Caco-2 (cell line): Measurements from ENCODE around the gene RHEBL1. TPM values are rescaled to one million over a fixed set of nuclear protein-coding genes. Genes with fewer than 3 reads are reported as not detected.

ENCODE experiments used
- BruUV-seq: library from RNA; stranded (reverse); fragments of 400-500 nt; replicated peaks from 2 replicates; lab custom pipeline; 2021; lab: Mats Ljungman, UMichigan
- CTCF ChIA-PET: fragments of 300-600 bp; sonication (Branson Sonifier 250); formaldehyde crosslinking; loops from one replicate; lab custom pipeline; 2022; ENCODE audit warnings: antibody characterized with exemption; lab: Charles Lee
- POLR2A ChIA-PET: fragments of 300-600 bp; sonication (Branson Sonifier 250); formaldehyde crosslinking; loops from one replicate; lab custom pipeline; 2022; ENCODE audit warnings: antibody characterized with exemption; lab: Charles Lee
- DNase-seq, 2 experiments: peaks; one replicate each; pipeline versions ENCODE4 v3.0.0 to v3.0.0-alpha.2; 2020 to 2022
- H3K27me3 ChIP-seq: replicated peaks from 2 replicates; pipeline ENCODE4 v1.6.0; 2011; ENCODE audit warnings: low read length; ENCODE audit not compliant: control insufficient read depth, insufficient read depth
- H3K36me3 ChIP-seq: 2 replicates; pipeline ENCODE4 v1.5.1; 2011; ENCODE audit warnings: low read length; ENCODE audit not compliant: control insufficient read depth, insufficient read depth
- H3K4me1 ChIP-seq: fragments of 250-450 bp; sonication (Bioruptor Pico); 2 replicates; pipeline ENCODE4 v1.5.1; 2020; ENCODE audit warnings: mild to moderate bottlenecking
- H3K4me3 ChIP-seq: 2 replicates; pipeline ENCODE4 v1.5.1; 2011; ENCODE audit warnings: low read depth, mild to moderate bottlenecking, control low read depth, low read length
- H3K9me3 ChIP-seq: fragments of 250-450 bp; sonication (Bioruptor Pico); 2 replicates; pipeline ENCODE4 v1.5.1; 2020; ENCODE audit warnings: mild to moderate bottlenecking, moderate library complexity
- H3K27ac Mint-ChIP-seq: one replicate; pipeline ENCODE4 v1.8.0; 2022; ENCODE audit warnings: mixed read lengths; ENCODE audit not compliant: unreplicated experiment
- H3K27me3 Mint-ChIP-seq: one replicate; pipeline ENCODE4 v1.8.0; 2022; ENCODE audit warnings: mixed read lengths; ENCODE audit not compliant: insufficient read depth, unreplicated experiment
- H3K36me3 Mint-ChIP-seq: one replicate; pipeline ENCODE4 v1.8.0; 2022; ENCODE audit warnings: mild to moderate bottlenecking, mixed read lengths; ENCODE audit not compliant: insufficient read depth, unreplicated experiment
- H3K4me1 Mint-ChIP-seq: one replicate; pipeline ENCODE4 v1.8.0; 2022; ENCODE audit warnings: low read depth, mixed read lengths; ENCODE audit not compliant: unreplicated experiment
- H3K4me3 Mint-ChIP-seq: one replicate; pipeline ENCODE4 v1.8.0; 2022; ENCODE audit warnings: mild to moderate bottlenecking, moderate library complexity, mixed read lengths; ENCODE audit not compliant: unreplicated experiment
- H3K9me3 Mint-ChIP-seq: one replicate; pipeline ENCODE4 v1.8.0; 2022; ENCODE audit warnings: mixed read lengths; ENCODE audit not compliant: unreplicated experiment
- intact Hi-C: fragments of 100-400 bp; cut with micrococcal nuclease; formaldehyde crosslinking; loops from one replicate; pipeline ENCODE4 v1.10.0; 2022; ENCODE audit not compliant: unreplicated experiment
- total RNA-seq: library from RNA; stranded (reverse); gene quantifications from 2 replicates; pipeline ENCODE4 v1.2.3, GENCODE V29; 2022
- TF ChIP-seq, protein P1 (sequence below), 2 experiments: fragments of 200-600 bp in 1 of 2; IDR thresholded peaks; 1 replicate in 1 of 2; 2 replicates in 1 of 2; pipeline versions ENCODE4 v1.5.1 to v1.8.0; 2011 to 2022; ENCODE audit warnings: antibody characterized with exemption in 1 of 2, control low read depth in 1 of 2, inconsistent platforms in 1 of 2, low read depth in 1 of 2, low read length in 1 of 2, mild to moderate bottlenecking in 1 of 2, moderate library complexity in 1 of 2; ENCODE audit not compliant: insufficient read depth in 1 of 2, severe bottlenecking in 1 of 2, unreplicated experiment in 1 of 2

RHEBL1 gene
- total RNA-seq, 1 experiment from 2014 or later: 2.5 TPM

DNA sequence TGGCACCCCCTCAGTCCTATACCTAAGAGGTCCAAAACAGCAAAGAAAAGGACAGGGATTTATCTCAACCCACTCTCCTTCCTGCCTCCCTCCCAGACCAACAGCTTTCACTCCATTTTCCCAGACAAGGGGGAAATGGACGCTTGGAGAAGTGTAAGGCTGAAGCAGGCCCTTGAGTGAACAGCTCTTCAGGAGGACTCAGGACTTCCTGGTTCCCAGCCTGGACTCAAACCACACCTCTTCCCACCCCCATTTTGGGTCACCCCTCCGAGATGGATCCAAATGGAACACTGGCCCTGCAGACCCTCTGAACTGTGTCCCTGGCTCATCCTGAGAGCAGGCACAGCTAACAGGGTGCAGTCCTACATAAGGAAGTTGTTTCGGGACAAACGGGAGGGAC lies 11.9 kb downstream of the RHEBL1 start:
- BruUV-seq: no TSS peak
- H3K27me3 Mint-ChIP-seq: no peaks in the 10 kb centered on the region
- Histone ChIP-seq H3K27me3 (no peaks in the 10 kb centered on the region), H3K9me3 (no peaks in the 10 kb centered on the region), H3K36me3 (peaks cover 12% of the 10 kb centered on the region), H3K4me1 (peaks cover 17% of the 10 kb centered on the region), H3K4me3 (peak overlapping the region; percentile 91)
- H3K4me1 Mint-ChIP-seq: peaks cover 16% of the 10 kb centered on the region
- no peak for DNase-seq
- H3K4me3 Mint-ChIP-seq: peak overlapping the region; percentile 83
- H3K27ac Mint-ChIP-seq: peak overlapping the region; percentile 68
- peaks cover 42% of the 10 kb centered on the region for H3K36me3 Mint-ChIP-seq
- ChIA-PET CTCF (interaction anchor here (0.9 to 1.2 kb wide), 2 partner anchors 12 to 13 kb away, joined by 3 read pairs; partner anchors contain the start of gene RHEBL1), POLR2A (interaction anchor here (1.1 kb wide), 1 partner anchor 73 kb away, joined by 3 read pairs; the partner anchor contains the start of gene TUBA1B)
- no peaks in the 10 kb centered on the region for H3K9me3 Mint-ChIP-seq
- TF ChIP-seq, protein P1, sequence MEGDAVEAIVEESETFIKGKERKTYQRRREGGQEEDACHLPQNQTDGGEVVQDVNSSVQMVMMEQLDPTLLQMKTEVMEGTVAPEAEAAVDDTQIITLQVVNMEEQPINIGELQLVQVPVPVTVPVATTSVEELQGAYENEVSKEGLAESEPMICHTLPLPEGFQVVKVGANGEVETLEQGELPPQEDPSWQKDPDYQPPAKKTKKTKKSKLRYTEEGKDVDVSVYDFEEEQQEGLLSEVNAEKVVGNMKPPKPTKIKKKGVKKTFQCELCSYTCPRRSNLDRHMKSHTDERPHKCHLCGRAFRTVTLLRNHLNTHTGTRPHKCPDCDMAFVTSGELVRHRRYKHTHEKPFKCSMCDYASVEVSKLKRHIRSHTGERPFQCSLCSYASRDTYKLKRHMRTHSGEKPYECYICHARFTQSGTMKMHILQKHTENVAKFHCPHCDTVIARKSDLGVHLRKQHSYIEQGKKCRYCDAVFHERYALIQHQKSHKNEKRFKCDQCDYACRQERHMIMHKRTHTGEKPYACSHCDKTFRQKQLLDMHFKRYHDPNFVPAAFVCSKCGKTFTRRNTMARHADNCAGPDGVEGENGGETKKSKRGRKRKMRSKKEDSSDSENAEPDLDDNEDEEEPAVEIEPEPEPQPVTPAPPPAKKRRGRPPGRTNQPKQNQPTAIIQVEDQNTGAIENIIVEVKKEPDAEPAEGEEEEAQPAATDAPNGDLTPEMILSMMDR (IDR thresholded peaks at IDR 0.05; ENCODE audit: insufficient read depth in 1 of 2, low read depth in 1 of 2, low read length in 1 of 2, severe bottlenecking in 1 of 2, unreplicated experiment in 1 of 2): no peak
- intact Hi-C loops: no loop called here

DNA sequence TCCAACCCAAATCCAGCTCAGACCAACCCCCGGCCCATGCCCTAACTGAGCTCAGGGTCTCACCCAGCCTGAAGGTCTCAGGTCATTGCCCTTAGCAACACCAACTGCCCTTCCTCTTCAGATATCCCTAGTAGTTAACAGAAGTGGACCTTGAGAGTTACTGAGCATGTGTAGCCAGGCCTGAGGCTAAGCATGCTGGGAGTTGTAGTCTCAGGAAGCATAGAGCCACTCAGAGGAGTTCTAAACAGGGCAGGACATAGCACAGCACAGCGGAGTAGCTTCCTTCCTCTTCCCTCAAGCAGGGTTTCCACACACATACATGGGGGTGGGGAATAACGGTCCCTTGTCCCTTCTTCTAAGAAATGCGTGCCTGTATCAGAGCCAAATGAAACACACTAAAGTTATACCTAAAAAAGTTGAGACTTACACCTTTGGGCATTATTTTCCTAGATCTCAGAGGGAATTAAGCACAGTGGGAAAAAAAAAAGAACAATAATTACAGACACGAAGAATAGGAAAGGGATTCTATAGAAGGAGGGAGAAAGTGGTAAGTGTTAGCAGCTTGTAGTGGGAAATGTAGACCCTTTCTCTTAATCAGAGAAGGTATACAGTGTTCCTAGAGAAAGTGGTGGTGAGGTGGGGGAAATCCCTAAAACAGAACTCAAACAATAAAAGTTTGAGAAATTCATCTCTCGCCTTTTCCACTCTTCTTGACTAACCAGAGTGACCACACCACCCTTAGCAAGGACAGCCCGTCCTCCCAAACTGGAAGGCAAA lies 13.6 kb downstream of the RHEBL1 start:
- intact Hi-C loops: no loop called here
- Mint-ChIP-seq H3K4me3 (peak overlapping the region; percentile 26), H3K27me3 (no peaks in the 10 kb centered on the region), H3K9me3 (no peaks in the 10 kb centered on the region), H3K4me1 (peaks cover 16% of the 10 kb centered on the region), H3K27ac (peak overlapping the region; percentile 12), H3K36me3 (peaks cover 59% of the 10 kb centered on the region)
- TF ChIP-seq, protein P1 (IDR thresholded peaks at IDR 0.05; ENCODE audit: insufficient read depth in 1 of 2, low read depth in 1 of 2, low read length in 1 of 2, severe bottlenecking in 1 of 2, unreplicated experiment in 1 of 2): no peak
- H3K36me3 ChIP-seq: peaks cover 12% of the 10 kb centered on the region
- BruUV-seq: no TSS peak
- H3K27me3 ChIP-seq: no peaks in the 10 kb centered on the region
- DNase-seq: peak; percentile 35 to 45
- H3K4me3 ChIP-seq: no peak overlapping the region
- H3K9me3 ChIP-seq: no peaks in the 10 kb centered on the region
- peaks cover 17% of the 10 kb centered on the region for H3K4me1 ChIP-seq
- ChIA-PET POLR2A (no interaction called here), CTCF (no interaction called here)

DNA sequence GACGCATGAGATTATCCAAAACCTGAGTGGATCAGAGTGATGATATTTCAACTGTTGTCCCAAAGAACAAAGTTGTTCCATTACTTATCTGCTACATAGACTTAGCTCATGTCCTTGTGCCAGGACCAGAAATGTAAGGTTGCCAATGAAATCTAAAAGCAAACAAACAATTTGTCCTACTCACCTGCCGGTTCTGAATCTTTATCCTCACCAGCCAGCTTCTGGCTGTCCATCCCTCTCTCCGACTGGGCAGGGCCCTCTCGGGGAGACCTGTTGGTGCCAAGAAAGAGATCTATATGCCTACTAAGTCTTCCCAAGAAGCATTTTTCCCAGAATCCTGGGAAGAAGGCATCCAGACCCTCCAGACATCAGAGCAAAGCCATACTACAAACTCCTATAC lies 14.7 kb downstream of the RHEBL1 start:
- ChIA-PET POLR2A (no interaction called here), CTCF (no interaction called here)
- H3K4me3 Mint-ChIP-seq: no peak overlapping the region

More for the DNA sequence above, 14.7 kb downstream of the RHEBL1 start:
- intact Hi-C loops: no loop called here
- Histone ChIP-seq H3K4me1 (peaks cover 17% of the 10 kb centered on the region), H3K36me3 (peaks cover 15% of the 10 kb centered on the region), H3K9me3 (no peaks in the 10 kb centered on the region), H3K27me3 (no peaks in the 10 kb centered on the region), H3K4me3 (no peak overlapping the region)
- Mint-ChIP-seq H3K4me1 (peaks cover 16% of the 10 kb centered on the region), H3K27ac (no peak overlapping the region), H3K27me3 (no peaks in the 10 kb centered on the region), H3K9me3 (no peaks in the 10 kb centered on the region), H3K36me3 (peaks cover 63% of the 10 kb centered on the region)
- no peak for DNase-seq
- TF ChIP-seq, protein P1 (IDR thresholded peaks at IDR 0.05; ENCODE audit: insufficient read depth in 1 of 2, low read depth in 1 of 2, low read length in 1 of 2, severe bottlenecking in 1 of 2, unreplicated experiment in 1 of 2): no peak
- BruUV-seq: no TSS peak
